Measurements from ENCODE around the gene CES4A. TPM values are rescaled to one million over a fixed set of nuclear protein-coding genes. Genes with fewer than 3 reads are reported as not detected.

CES4A gene
- total and polyA plus RNA-seq, 9 of the 15 experiments (the other 6 are each of a cell fraction or from before 2014, with no cell fraction given): 0.09 to 0.13 (median 0.11) TPM; not detected in 6

GRCh38 chr16:67028696-67029253 is 40.4 kb downstream of the CES4A start, which contains the start of gene CBFB (continued):
- TF ChIP-seq STAT6 (CRISPR knock-in tag; IDR thresholded peaks at IDR 0.05) (no peak), TGIF2 (CRISPR knock-in tag; IDR thresholded peaks at IDR 0.05) (no peak), SUPT5H (IDR thresholded peaks at IDR 0.05) (peak; percentile 97), ZNF184 (CRISPR knock-in tag; IDR thresholded peaks at IDR 0.05) (no peak), PPARD (CRISPR knock-in tag; IDR thresholded peaks at IDR 0.05) (no peak), SMARCA5 (IDR thresholded peaks at IDR 0.05) (no peak), ZNF134 (CRISPR knock-in tag; conservative IDR thresholded peaks at IDR 0.05) (no peak), ZBTB8A (IDR thresholded peaks at IDR 0.05; ENCODE audit: partially characterized antibody) (no peak), MCM5 (IDR thresholded peaks at IDR 0.05; ENCODE audit: low read depth) (no peak), ZNF143 (CRISPR knock-in tag; IDR thresholded peaks at IDR 0.05) (no peak), HNRNPUL1 (IDR thresholded peaks at IDR 0.05; ENCODE audit: low read length) (no peak), ZNF217 (CRISPR knock-in tag; IDR thresholded peaks at IDR 0.05) (no peak), BCLAF1 (IDR thresholded peaks at IDR 0.05; ENCODE audit: borderline replicate concordance in 1 of 2, control insufficient read depth in 1 of 2, low read depth in 2 of 2, low read length in 1 of 2) (no peak), HLTF (IDR thresholded peaks at IDR 0.05) (no peak), ZBTB49 (CRISPR knock-in tag; IDR thresholded peaks at IDR 0.05; ENCODE audit: borderline replicate concordance) (no peak; the same call in 1 of the 2 replicates), POLR2B (IDR thresholded peaks at IDR 0.05; ENCODE audit: low read depth, partially characterized antibody) (peak; percentile 95), TRIM28 (IDR thresholded peaks at IDR 0.05) (no peak), FOSL1 (tag; conservative IDR thresholded peaks at IDR 0.05) (no peak), RHOXF2B (CRISPR knock-in tag; conservative IDR thresholded peaks at IDR 0.05) (no peak), MCM2 (IDR thresholded peaks at IDR 0.05; ENCODE audit: low read depth) (no peak), EP300 (IDR thresholded peaks at IDR 0.05; ENCODE audit: low read length) (peak; percentile 18), DACH1 (IDR thresholded peaks at IDR 0.05; ENCODE audit: partially characterized antibody) (no peak), GATAD2B (IDR thresholded peaks at IDR 0.05; ENCODE audit: borderline replicate concordance) (no peak)

Measured in K562 (cell line).